Measurements from ENCODE around the gene PWWP2B.

Gene PWWP2B

DNA sequence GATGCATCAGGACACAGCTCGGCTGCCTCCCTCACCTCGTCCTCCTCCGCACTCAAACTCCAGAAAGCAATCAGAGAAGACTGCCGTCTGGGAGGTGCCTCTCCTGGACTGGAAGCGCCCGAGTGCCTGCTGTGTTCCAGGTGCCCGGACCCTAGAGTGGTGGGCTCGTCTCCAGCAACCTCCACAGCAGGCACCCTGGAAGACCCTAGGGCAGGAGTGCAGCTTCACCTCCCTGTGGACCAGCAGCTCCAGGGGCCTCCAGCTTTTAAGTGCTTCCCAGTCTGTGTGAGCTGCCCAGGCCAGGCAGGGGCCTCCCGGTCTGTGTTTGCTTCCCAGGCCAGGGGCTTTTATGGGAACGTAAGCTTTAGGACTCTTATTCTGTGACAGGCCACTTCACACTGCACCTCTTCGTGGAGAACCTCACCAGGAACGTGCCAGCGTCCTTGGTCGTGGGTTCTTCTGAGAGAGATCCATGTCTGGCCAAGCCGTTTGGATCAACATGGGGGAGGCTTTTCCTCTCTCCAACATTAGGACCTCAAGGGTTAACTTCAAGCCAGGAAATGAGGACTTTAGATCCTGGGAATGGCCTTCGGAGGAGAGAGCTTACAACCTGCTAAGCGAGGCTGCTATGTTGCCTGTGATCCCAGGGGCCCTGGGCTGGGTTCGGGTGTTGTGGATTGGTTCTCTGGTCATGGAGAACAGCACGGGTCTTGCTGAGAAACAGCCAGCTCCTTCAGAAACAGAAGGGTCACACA, 5.9 kb upstream of the PWWP2B start:
- no peak for DNase-seq (ENCODE audit: low read depth)
- TF ChIP-seq, protein P1, sequence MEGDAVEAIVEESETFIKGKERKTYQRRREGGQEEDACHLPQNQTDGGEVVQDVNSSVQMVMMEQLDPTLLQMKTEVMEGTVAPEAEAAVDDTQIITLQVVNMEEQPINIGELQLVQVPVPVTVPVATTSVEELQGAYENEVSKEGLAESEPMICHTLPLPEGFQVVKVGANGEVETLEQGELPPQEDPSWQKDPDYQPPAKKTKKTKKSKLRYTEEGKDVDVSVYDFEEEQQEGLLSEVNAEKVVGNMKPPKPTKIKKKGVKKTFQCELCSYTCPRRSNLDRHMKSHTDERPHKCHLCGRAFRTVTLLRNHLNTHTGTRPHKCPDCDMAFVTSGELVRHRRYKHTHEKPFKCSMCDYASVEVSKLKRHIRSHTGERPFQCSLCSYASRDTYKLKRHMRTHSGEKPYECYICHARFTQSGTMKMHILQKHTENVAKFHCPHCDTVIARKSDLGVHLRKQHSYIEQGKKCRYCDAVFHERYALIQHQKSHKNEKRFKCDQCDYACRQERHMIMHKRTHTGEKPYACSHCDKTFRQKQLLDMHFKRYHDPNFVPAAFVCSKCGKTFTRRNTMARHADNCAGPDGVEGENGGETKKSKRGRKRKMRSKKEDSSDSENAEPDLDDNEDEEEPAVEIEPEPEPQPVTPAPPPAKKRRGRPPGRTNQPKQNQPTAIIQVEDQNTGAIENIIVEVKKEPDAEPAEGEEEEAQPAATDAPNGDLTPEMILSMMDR (conservative IDR thresholded peaks at IDR 0.05; ENCODE audit: low read depth, low read length) = no peak
- no peak overlapping the region for H3K4me3 ChIP-seq (ENCODE audit: low read depth, low read length)

DNA sequence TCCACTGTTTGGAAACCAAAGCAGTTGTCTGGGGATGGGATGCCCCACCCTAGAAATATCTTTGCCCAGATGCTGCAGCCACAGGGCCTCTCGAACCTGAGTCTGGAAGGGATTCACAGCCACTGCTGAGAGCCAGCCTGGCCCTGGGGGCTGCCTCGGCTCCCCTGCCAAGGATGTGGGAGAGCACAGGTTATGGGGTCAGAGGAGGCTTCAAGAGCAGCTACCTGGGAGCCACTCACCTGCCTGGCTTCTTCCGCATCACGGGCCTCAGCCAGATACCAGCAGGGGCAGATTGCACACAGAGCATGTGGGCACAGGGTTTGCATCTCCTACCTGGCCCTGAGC, 5.4 kb upstream of the PWWP2B start:
- DNase-seq (ENCODE audit: low read depth) = no peak
- no peak overlapping the region for H3K4me3 ChIP-seq (ENCODE audit: low read depth, low read length)
- TF ChIP-seq, protein P1 (conservative IDR thresholded peaks at IDR 0.05; ENCODE audit: low read depth, low read length) = no peak

- H3K4me3 ChIP-seq (ENCODE audit: low read depth, low read length) = no peak overlapping the region
- no peak for DNase-seq (ENCODE audit: low read depth)
- TF ChIP-seq, protein P1 (conservative IDR thresholded peaks at IDR 0.05; ENCODE audit: low read depth, low read length) = no peak
These were observed 4.7 kb upstream of the PWWP2B start for GRCh38 chr10:132392184-132392800.

DNA sequence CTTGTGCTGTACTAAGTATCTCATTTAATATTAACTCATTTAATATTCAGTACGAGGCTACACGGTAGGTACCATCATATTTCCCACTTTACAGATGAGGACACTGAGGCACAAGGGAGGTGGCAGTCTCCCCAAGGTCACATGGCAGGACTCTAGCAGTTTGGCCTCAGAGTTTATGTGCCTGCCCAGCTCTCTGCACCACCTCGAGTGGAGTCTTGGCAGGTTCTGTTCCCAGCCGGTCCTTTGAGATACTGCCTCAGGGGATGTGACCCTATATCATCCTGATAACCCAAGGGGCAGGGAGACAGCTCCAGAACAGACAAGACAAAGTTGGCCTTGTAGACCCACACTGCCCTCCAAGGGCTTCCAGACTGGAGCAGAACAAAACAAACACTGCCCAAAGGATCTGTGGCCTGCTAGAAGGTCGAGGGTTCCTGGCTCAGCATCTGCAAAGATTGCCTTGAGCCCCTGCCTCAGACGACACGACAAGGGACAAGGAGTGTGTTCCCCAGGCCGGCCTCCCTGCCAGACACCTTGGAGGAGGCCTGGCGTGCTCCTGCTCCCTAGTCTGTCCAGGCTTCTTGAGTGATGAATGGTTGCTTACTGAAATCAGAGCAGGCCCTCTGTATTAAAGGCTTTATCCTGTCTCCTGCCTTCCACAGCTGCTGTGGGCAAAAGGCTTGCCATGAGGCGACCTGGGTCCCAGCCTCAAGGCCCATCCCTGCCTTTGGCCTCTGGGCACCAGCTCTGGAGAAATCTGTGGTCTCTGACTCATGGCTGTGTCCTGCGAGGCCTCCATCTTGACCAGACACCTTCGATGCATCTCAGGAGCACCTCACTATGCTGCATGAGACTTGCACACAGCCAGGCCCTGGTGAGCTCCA, 3.9 kb upstream of the PWWP2B start:
- H3K4me3 ChIP-seq (ENCODE audit: low read depth, low read length) = no peak overlapping the region
- TF ChIP-seq, protein P1 (conservative IDR thresholded peaks at IDR 0.05; ENCODE audit: low read depth, low read length) = no peak
- DNase-seq (ENCODE audit: low read depth) = no peak

DNA sequence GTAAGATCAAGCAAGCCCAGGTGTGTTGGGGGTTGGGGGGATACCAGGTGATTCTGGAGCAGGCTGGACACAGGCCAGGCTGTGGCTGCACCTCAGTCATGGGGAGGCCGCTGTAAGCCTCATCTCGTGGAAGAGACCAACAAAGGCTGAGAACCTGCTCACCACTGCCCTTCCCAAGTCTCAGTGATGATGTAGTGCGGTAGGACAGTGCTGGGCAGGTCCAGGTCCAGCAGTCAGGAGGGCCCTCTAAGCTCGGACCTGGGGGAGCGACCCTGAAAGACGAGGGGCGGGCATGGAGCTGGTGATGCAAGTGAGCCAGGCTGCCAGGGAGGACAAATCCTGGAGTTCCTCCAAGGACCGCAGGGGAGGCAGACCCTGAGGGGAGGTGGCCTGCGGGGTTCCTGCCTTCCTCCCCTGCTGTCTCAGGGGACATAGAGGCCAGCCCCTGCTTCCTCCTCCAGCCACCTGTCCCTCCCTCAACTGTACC, 3.3 kb upstream of the PWWP2B start:
- TF ChIP-seq, protein P1 (conservative IDR thresholded peaks at IDR 0.05; ENCODE audit: low read depth, low read length) = no peak
- H3K4me3 ChIP-seq (ENCODE audit: low read depth, low read length) = no peak overlapping the region
- no peak for DNase-seq (ENCODE audit: low read depth)

- H3K4me3 ChIP-seq (ENCODE audit: low read depth, low read length) = no peak overlapping the region
- TF ChIP-seq, protein P1 (conservative IDR thresholded peaks at IDR 0.05; ENCODE audit: low read depth, low read length) = no peak
- no peak for DNase-seq (ENCODE audit: low read depth)
These were observed 2.7 kb upstream of the PWWP2B start for GRCh38 chr10:132394201-132394811.
